Measurements from ENCODE around the gene FBXL7. TPM values are rescaled to one million over a fixed set of nuclear protein-coding genes. Genes with fewer than 3 reads are reported as not detected.

FBXL7 gene
- total RNA-seq, 1 experiment from 2014 or later = not detected

DNA sequence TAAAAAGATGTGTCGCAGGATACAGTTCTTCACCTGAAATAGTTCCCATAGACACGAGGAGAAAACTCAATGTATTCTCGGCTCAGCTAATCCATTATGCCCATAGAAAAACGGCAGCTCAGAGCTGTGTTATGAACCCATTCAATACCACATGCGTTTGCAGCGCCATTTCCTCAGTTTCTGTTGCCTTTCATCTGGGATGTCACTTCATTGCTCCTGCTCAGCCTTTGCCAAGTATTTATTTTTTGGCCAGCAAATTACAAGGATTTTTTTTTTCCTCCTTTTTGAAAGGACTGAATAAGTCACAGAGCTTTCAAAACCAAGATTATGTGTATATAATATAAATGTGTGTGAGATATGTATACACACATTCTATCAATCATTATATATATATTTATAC is 398.7 kb downstream of the FBXL7 start:
- Histone ChIP-seq H2AFZ (no peak overlapping the region), H3K79me2 (ENCODE audit: low read depth) (no peaks in the 10 kb centered on the region), H3K27ac (no peak overlapping the region), H3K4me3 (no peak overlapping the region), H3K27me3 (ENCODE audit: insufficient read depth, low read depth) (no peaks in the 10 kb centered on the region), H3F3A (ENCODE audit: insufficient read depth, low read depth) (no peaks in the 10 kb centered on the region), H3K9me2 (ENCODE audit: insufficient read depth) (no peaks in the 10 kb centered on the region), H3K36me3 (ENCODE audit: low read depth) (no peaks in the 10 kb centered on the region), H3K9me3 (ENCODE audit: insufficient read depth, low read depth) (no peaks in the 10 kb centered on the region), H3K4me2 (no peak overlapping the region), H3K4me1 (replicated peaks; ENCODE audit: insufficient read depth) (no peaks in the 10 kb centered on the region), H4K20me1 (ENCODE audit: insufficient read depth) (no peaks in the 10 kb centered on the region)
- no TSS peak for BruUV-seq (replicated peaks)
- ChIA-PET POLR2A (ENCODE audit: unreplicated experiment) (no interaction called here), CTCF (no interaction called here)
- intact Hi-C loops (cut with micrococcal nuclease; ENCODE audit: unreplicated experiment) = no loop called here
- TF ChIP-seq EZH2 (IDR thresholded peaks at IDR 0.05; ENCODE audit: low read depth) = no peak
- TF ChIP-seq, protein P1, sequence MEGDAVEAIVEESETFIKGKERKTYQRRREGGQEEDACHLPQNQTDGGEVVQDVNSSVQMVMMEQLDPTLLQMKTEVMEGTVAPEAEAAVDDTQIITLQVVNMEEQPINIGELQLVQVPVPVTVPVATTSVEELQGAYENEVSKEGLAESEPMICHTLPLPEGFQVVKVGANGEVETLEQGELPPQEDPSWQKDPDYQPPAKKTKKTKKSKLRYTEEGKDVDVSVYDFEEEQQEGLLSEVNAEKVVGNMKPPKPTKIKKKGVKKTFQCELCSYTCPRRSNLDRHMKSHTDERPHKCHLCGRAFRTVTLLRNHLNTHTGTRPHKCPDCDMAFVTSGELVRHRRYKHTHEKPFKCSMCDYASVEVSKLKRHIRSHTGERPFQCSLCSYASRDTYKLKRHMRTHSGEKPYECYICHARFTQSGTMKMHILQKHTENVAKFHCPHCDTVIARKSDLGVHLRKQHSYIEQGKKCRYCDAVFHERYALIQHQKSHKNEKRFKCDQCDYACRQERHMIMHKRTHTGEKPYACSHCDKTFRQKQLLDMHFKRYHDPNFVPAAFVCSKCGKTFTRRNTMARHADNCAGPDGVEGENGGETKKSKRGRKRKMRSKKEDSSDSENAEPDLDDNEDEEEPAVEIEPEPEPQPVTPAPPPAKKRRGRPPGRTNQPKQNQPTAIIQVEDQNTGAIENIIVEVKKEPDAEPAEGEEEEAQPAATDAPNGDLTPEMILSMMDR (conservative IDR thresholded peaks at IDR 0.05) = no peak
- DNase-seq = no peak

GRCh38 chr5:15899481-15899880 is 399.5 kb downstream of the FBXL7 start:
- CTCF ChIA-PET = no interaction called here
- Histone ChIP-seq H3K4me3 (no peak overlapping the region), H2AFZ (no peak overlapping the region), H3K36me3 (ENCODE audit: low read depth) (no peaks in the 10 kb centered on the region), H3K79me2 (ENCODE audit: low read depth) (no peaks in the 10 kb centered on the region), H3K9me2 (ENCODE audit: insufficient read depth) (no peaks in the 10 kb centered on the region), H3K9me3 (ENCODE audit: insufficient read depth, low read depth) (no peaks in the 10 kb centered on the region), H3K4me2 (no peak overlapping the region), H3K4me1 (replicated peaks; ENCODE audit: insufficient read depth) (no peaks in the 10 kb centered on the region), H3F3A (ENCODE audit: insufficient read depth, low read depth) (no peaks in the 10 kb centered on the region), H3K27me3 (ENCODE audit: insufficient read depth, low read depth) (no peaks in the 10 kb centered on the region), H3K27ac (no peak overlapping the region), H4K20me1 (ENCODE audit: insufficient read depth) (no peaks in the 10 kb centered on the region)
- no peak for DNase-seq
- TF ChIP-seq, protein P1 (conservative IDR thresholded peaks at IDR 0.05) = no peak
- no peak for TF ChIP-seq EZH2 (IDR thresholded peaks at IDR 0.05; ENCODE audit: low read depth)
- intact Hi-C loops (cut with micrococcal nuclease; ENCODE audit: unreplicated experiment) = no loop called here
- POLR2A ChIA-PET (ENCODE audit: unreplicated experiment) = no interaction called here
- no TSS peak for BruUV-seq (replicated peaks)

DNA sequence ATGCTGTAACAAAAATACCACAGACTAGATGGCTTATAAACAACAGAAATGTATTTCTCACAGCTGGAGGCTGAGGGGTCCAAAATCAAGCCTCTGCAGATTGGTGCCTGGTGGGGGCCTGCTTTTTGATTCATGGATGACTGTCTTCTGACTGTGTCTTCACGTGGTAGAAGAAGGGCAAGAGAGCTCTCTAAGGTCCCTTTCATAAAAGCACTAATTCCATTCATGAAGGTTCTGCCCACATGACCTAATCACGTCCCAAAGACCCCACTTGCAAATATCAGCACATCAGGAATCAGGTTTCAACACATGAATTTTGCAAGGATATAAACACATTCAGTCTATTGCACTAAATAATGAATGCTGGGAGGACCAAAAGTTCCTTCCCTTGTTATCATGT is 401.2 kb downstream of the FBXL7 start:
- Histone ChIP-seq H3K36me3 (ENCODE audit: low read depth) (no peaks in the 10 kb centered on the region), H3K9me3 (ENCODE audit: insufficient read depth, low read depth) (no peaks in the 10 kb centered on the region), H3K4me2 (no peak overlapping the region), H4K20me1 (ENCODE audit: insufficient read depth) (no peaks in the 10 kb centered on the region), H2AFZ (no peak overlapping the region), H3K79me2 (ENCODE audit: low read depth) (no peaks in the 10 kb centered on the region), H3K27me3 (ENCODE audit: insufficient read depth, low read depth) (no peaks in the 10 kb centered on the region), H3K9me2 (ENCODE audit: insufficient read depth) (no peaks in the 10 kb centered on the region), H3K4me3 (no peak overlapping the region), H3K4me1 (replicated peaks; ENCODE audit: insufficient read depth) (no peaks in the 10 kb centered on the region), H3F3A (ENCODE audit: insufficient read depth, low read depth) (no peaks in the 10 kb centered on the region), H3K27ac (no peak overlapping the region)
- ChIA-PET CTCF (no interaction called here), POLR2A (ENCODE audit: unreplicated experiment) (no interaction called here)
- DNase-seq = no peak
- intact Hi-C loops (cut with micrococcal nuclease; ENCODE audit: unreplicated experiment) = no loop called here
- no peak for TF ChIP-seq EZH2 (IDR thresholded peaks at IDR 0.05; ENCODE audit: low read depth)
- TF ChIP-seq, protein P1 (conservative IDR thresholded peaks at IDR 0.05) = no peak
- BruUV-seq (replicated peaks) = no TSS peak
